ENCODE results near the gene MYO1G.
"Not testable (repeated sequence)": the region's sequence is repeated elsewhere in the genome, so short reads cannot be mapped to it uniquely, and the experiment has no call there.

Gene MYO1G

GRCh38 chr7:44965441-44965903, 13.3 kb downstream of the MYO1G start:
- DNase-seq = no peak

- no peak for DNase-seq
These were observed 13.9 kb downstream of the MYO1G start for GRCh38 chr7:44964831-44965440.

- no peak for DNase-seq
These were observed 14.4 kb downstream of the MYO1G start for GRCh38 chr7:44964384-44964830.

- no peak for DNase-seq
These were observed 15.2 kb downstream of the MYO1G start for GRCh38 chr7:44963364-44964290.

DNA sequence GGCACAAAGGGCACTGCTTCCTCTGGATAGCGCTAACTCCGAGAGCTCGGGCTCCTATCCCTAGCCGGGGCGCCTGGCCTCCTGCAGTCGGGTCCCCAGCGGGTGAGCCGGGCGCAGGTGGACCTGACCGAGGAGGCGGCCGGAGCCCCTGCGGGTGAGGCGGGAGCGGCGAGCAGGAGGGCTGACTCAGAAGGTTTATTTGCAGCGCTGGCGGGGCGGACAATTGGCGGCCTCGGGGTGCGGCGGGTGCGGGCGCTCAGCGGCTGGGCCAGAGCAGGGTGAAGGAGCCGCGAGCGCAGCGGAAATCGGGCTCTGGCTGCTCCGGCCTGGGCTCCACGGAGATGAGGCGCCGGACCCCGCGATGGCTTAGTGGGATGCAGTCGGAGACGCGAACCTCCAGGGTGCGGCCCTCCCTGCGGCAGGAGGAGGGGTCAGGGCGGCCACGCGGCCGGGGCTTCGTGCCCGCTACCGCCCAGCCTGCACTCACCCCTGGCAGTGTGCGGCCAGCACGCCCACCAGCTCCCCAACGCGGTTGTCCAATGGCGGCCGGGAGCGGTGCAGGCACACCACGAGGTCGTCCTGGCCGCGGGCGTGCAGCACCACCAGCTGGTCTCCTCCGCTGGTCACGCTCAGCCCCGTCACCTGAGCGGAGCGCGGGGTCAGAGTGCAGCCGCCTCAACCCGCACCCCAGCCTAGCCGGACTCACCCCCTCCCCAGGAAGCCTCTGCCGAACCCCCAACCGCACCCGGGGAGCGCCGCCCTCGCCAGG, 16.1 kb downstream of the MYO1G start:
- peak; percentile 37 for DNase-seq

DNA sequence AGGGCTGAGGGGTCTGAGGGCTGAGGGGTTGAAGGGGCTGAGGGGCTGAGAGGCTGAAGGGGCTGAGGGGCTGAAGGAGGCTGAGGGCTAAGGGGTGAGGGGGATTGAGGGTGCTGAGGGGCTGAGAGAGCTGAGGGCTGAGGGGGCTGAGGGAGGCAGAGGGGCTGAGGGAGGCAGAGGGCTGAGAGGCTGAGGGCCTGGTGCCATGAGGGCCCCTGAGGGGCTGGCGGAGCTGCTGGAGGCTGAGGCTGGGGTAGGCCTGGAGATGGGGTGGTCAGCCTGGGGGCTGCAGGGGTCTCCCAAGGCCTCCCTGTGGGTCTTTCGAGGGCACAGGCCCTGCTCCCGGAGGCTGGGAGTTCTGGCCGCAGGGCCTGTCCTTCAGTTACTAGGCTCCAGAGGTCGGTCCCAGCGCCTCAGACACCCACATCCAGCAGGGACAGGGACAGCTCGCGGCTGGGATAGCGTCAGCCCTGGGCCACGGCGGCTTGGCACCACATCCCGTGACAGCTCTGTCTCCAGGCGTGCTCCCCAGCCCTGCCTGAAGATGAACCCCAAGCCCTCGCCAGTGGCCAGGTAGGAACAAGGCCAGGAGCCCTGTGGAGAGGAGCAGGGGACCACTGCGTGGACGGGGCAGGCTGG, 16.9 kb downstream of the MYO1G start:
- DNase-seq = no peak

GRCh38 chr7:44960011-44960580, 18.7 kb downstream of the MYO1G start:
- no peak for DNase-seq

DNA sequence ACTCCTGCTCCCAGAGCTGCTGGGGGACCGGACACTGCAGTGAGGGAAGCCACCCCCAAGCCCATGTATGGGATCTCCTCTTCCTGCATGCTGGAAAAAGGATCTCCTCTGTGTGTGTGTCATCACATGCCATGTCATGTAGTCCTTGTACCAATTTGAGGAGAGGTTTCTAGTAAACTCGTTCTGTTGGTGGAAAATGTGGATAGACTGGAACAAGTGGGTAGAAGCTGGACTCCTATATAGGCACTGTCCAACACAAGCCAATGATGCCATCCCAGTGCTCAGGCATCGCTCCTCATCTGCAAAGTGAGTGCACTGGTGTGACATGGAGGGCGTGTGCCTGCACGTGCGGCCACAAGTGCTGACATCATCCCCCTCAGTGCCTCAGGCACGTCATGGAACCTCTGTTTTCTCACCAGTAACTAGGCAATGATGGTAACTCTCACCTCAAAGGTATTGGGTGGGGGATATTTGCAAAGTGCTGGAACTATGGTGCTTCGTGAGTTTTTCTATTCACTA, 19.3 kb downstream of the MYO1G start:
- DNase-seq = no peak

- no peak for DNase-seq
These were observed 20.0 kb downstream of the MYO1G start for GRCh38 chr7:44958645-44959344.

DNA sequence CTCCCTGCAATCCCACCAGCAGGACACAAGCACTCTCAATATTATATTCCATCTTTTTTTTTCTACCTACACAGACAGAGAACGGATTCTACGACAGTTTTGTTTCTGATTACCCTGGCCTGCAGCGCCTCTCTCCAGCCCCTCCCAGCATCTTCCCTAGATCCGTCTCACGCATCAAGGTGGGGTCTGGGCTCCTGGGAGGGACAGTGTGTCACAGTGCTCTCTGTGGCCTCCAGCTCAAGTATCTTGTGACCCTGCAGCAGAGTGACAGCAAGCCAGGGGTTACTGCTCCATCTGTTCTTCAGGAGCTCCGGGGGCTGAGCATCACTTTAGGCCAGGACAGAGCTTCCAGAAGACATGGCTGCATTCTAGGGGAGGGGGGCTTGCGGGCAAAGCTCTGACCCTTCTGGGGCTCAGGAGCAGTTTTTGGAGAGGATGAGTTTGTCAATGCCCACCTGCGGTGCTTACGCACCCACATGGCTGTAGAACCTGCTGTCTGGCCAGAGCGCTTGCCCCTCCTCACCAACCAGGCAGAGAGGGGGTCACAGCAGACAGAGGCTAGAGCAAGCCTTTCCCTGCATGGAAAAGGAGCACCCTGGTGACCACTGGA, 22.6 kb downstream of the MYO1G start:
- no peak for DNase-seq

- no peak for DNase-seq
These were observed 23.1 kb downstream of the MYO1G start for GRCh38 chr7:44955733-44956132.

GRCh38 chr7:44953156-44953555, 25.7 kb downstream of the MYO1G start:
- no peak for DNase-seq

- DNase-seq = no peak
These were observed 29.5 kb downstream of the MYO1G start for GRCh38 chr7:44949303-44949702.

DNA sequence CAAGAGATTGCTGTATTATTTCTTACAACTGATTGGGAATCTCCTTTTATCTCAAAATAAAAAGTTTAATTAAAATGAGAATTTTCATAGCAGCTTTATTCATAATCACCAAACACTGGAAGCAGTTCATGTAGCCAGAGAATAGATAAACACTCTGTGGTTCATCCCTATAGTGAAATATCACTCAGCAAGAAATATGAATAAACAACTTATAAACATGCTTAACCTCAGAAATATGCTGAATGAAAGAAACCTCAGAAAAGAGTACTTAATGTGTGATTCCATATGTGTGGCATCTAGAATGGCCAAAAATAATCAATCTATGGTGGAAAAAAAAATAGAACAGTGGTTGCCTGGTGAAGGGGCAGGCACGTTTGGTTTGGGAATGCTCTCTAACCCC, 33.3 kb downstream of the MYO1G start:
- DNase-seq = no peak

- DNase-seq = no peak
These were observed 34.0 kb downstream of the MYO1G start for GRCh38 chr7:44944821-44945220.

DNA sequence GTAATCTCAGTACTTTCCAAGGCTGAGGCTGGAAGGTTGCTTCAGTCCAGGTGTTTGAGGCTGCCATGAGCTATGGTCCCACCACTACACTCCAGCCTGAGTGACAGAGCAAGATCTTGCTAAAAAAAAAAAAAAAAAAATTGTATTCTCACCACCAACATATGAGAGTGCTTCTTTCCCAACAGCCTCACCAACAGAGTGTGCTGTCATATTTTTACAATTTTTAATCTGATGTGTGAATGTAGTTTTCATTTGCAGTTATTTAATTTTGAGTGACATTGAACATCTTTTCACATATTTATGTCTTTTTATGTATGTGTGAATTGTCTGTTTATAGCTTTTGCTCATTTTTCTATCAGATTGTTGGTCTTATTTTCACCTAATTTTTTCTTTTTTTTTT, 35.2 kb downstream of the MYO1G start:
- DNase-seq = no peak

- DNase-seq = no peak
These were observed 41.4 kb downstream of the MYO1G start for GRCh38 chr7:44937426-44937825.

DNA sequence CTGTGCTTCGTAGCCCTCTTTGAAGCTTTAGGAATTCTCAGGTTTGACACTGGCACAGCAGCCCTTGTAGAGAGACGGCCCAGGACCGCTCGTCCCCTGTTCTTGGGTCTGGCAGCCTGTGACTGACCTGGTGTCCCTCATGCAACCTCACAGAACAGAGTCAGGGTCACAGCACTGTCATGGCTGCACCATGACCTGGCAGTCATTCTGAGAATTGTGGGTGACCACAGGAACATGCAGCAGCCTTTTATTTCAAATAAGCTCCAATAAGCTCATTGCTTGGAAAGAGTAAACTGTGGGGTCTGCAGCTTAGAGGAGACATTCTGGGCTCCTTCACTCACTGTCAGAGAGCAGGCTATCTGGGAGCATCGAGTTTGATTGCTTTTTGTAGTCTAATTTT, 42.5 kb downstream of the MYO1G start:
- no peak for DNase-seq

DNA sequence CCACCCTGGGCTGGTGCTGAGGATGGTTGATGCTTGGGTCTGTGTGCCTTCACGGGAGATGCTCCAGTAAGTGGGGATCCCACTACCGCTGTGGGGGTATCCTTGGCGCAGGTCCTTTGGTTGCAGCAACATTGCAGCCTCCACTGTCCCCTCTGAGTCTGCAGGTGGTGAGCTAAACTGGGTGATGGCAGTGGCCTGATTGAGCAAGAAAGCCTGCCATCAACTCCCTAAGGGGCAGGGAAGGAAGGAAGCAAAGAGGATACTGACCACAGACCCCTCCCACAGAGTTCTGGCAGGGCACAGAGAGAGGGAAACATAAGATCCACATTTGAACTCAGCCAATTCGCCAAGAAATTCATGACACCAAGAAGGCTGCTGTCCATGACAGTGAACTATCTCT, 43.2 kb downstream of the MYO1G start:
- DNase-seq = no peak

DNA sequence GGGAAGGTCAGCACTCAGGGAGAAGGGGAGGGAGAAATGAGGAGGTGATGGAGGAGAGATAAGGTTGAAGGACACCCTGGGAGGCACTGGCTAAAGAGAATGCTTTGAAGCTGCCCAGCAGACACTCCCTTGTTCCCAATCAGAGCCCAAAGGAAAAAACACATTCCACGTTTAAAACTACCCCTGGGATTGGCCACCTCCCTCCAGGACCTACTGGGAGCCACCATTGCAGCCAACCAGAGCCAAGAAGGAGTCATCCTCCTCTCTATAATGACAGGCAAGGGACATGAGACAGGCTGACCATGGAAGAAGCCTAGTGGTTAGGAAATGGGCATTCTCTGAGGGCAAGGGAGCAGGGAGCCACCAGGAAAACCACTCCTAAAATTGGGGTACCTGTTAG, 43.8 kb downstream of the MYO1G start:
- no peak for DNase-seq

DNA sequence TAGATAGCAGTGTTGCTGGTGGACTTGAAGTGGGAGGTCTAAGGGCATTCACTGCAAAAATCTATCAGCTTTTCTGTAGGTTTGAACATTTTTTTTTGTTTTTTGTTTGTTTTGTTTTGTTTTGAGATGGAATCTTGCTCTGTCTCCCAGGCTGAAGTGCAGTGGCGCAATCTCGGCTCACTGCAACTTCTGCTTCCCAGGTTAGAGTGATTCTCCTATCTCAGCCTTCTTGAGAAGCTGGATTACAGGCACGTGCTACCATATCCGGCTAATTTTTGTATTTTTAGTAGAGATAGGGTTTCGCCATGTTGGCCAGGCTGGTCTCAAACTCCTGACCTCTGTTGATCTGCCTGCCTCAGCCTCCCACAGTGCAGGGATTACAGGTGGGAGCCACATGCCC, 44.3 kb downstream of the MYO1G start:
- not testable (repeated sequence) for DNase-seq
